Measurements from ENCODE around the gene NEU3. TPM values are rescaled to one million over a fixed set of nuclear protein-coding genes. Genes with fewer than 3 reads are reported as not detected.

Gene NEU3
- total and polyA plus RNA-seq, 9 donors, result 4.4 to 13.1 (median 8.8) TPM

GRCh38 chr11:74951226-74951625, 37.5 kb upstream of the NEU3 start:
- TF ChIP-seq CTCF (IDR thresholded peaks at IDR 0.05), result no peak
- TF ChIP-seq POLR2A (IDR thresholded peaks at IDR 0.05), result no peak
- TF ChIP-seq EP300 (IDR thresholded peaks at IDR 0.05), result no peak
- H3K9me3 ChIP-seq, result no peaks in the 10 kb centered on the region
- no peak for DNase-seq
- peaks cover 5% of the 10 kb centered on the region for H3K4me1 ChIP-seq (ENCODE audit: insufficient read depth)
- no peaks in the 10 kb centered on the region for H3K36me3 ChIP-seq
- 87 to 95% (median 89%) methylated on average over 8 of the region's 8 CpGs for WGBS, 3 donors
- H3K4me3 ChIP-seq, result no peak overlapping the region
- H3K27me3 ChIP-seq, result no peaks in the 10 kb centered on the region
- intact Hi-C loops (cut with DNase I), result no loop called here
- H3K27ac ChIP-seq, result no peak overlapping the region

DNA sequence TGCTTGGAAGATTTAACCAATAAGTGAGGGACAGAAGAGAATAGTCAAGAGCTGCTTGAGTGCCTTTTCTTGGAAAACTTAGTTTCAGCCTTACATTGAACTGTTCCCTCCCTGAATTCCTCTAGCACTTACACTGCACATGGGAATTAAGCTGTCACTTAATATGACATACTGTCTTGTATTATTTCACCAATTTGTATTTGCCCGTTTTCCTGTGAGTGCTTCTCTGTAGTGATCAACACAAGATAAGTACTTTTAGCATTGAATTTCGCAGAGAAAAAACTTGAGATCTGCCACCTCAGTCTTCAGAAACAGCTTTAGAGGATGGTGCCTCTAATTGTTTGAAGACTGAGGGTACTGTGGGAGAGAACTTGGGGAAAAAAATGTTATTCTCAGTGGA, 36.0 kb upstream of the NEU3 start:
- Histone ChIP-seq H3K4me1 (ENCODE audit: insufficient read depth) (peaks cover 6% of the 10 kb centered on the region), H3K27me3 (no peaks in the 10 kb centered on the region), H3K27ac (no peak overlapping the region), H3K4me3 (no peak overlapping the region), H3K36me3 (no peaks in the 10 kb centered on the region), H3K9me3 (no peaks in the 10 kb centered on the region)
- 62 to 74% (median 73%) methylated on average over 2 of the region's 2 CpGs for WGBS, 3 donors
- intact Hi-C loops (cut with DNase I), result no loop called here
- no peak for DNase-seq
- TF ChIP-seq CTCF (IDR thresholded peaks at IDR 0.05) (no peak), POLR2A (IDR thresholded peaks at IDR 0.05) (no peak), EP300 (IDR thresholded peaks at IDR 0.05) (no peak)

DNA sequence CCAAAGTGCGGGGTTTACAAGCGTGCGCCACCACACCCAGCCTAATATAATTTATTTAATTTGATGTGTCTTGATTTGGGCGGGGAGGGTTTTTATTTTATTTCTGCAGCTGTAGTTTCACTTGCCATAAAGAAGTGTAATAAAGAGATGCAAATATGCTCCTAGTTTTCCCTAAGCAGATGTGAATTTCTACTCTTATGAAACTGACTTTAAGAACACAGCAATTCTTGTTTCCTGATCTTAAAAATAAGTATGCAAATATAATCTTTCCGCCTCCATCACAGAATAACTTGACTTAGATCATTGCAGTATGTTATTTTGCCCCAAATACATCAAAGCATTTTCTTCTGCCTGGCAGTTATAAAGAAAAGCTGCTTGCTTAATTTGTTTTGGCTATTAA, 35.3 kb upstream of the NEU3 start:
- no peak for TF ChIP-seq CTCF (IDR thresholded peaks at IDR 0.05)
- no peak for TF ChIP-seq POLR2A (IDR thresholded peaks at IDR 0.05)
- intact Hi-C loops (cut with DNase I), result no loop called here
- H3K4me1 ChIP-seq (ENCODE audit: insufficient read depth), result peaks cover 6% of the 10 kb centered on the region
- H3K9me3 ChIP-seq, result no peaks in the 10 kb centered on the region
- no peak for DNase-seq
- WGBS, 3 donors, result 89 to 95% (median 95%) methylated on average over 5 of the region's 5 CpGs
- H3K27me3 ChIP-seq, result no peaks in the 10 kb centered on the region
- H3K27ac ChIP-seq, result no peak overlapping the region
- no peaks in the 10 kb centered on the region for H3K36me3 ChIP-seq
- no peak overlapping the region for H3K4me3 ChIP-seq

DNA sequence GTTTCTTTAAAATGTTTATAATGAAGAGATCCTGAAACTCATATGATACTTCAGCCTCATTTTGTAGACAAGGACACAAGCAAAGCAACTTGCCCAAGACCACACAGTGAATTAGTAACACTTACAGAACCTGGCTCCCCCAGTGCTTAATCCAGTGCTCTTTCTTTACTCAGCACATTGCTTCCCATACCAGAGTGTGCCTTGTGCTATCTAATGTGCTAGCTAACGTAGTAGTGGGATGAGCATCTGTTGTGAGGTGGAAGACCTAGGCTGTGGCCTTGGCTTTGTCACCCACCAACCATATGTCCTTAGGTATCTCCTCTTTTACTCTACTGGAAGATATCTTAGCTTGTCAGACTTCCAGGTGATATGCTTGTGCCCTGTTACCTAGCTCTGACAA, 34.5 kb upstream of the NEU3 start:
- H3K27me3 ChIP-seq, result no peaks in the 10 kb centered on the region
- 87 to 92% (median 90%) methylated on average over 1 of the region's 1 CpG for WGBS, 3 donors
- TF ChIP-seq POLR2A (IDR thresholded peaks at IDR 0.05), result no peak
- TF ChIP-seq EP300 (IDR thresholded peaks at IDR 0.05), result no peak
- TF ChIP-seq CTCF (IDR thresholded peaks at IDR 0.05), result no peak
- no peak overlapping the region for H3K27ac ChIP-seq
- H3K4me1 ChIP-seq (ENCODE audit: insufficient read depth), result peaks cover 6% of the 10 kb centered on the region
- H3K36me3 ChIP-seq, result no peaks in the 10 kb centered on the region
- no peaks in the 10 kb centered on the region for H3K9me3 ChIP-seq
- intact Hi-C loops (cut with DNase I), result no loop called here
- no peak overlapping the region for H3K4me3 ChIP-seq
- DNase-seq, result no peak

Data from ovary (tissue), 9 donors.